Kidney tubule cell (primary cell): ENCODE measurements around the gene GOLGA3.
"Not testable (repeated sequence)": the region's sequence is repeated elsewhere in the genome, so short reads cannot be mapped to it uniquely, and the experiment has no call there.

ENCODE experiments used
- DNase-seq: peaks from one replicate; pipeline ENCODE4 v3.0.0-alpha.2; 2018; ENCODE audit warnings: low spot score

Gene GOLGA3

DNA sequence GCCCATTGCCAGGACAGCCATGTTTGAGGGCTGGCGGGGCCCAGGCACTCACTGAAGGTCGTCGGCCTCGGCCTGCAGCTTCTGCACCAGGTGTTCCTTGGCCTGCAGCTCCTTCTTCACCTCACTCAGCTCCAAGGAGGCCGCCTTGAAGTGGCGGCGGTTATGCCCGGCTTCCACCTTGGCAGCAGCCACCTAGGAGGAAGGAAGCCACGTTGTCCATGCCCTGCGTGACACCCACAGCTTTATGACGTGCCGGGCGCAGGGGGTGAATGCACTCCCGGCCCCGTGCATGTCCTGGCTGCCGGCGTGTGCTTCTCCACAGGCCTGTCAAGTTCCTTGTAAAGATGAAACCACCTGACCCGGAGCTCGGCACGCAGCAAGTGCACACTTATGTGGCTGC lies 51.1 kb downstream of the GOLGA3 start:
- DNase-seq, result no peak

GRCh38 chr12:132776816-132777568 lies 51.7 kb downstream of the GOLGA3 start:
- no peak for DNase-seq

GRCh38 chr12:132776230-132776625 lies 52.4 kb downstream of the GOLGA3 start:
- DNase-seq, result not testable (repeated sequence)

- DNase-seq, result no peak
Observed at GRCh38 chr12:132775502-132776229, 53.0 kb downstream of the GOLGA3 start.

DNA sequence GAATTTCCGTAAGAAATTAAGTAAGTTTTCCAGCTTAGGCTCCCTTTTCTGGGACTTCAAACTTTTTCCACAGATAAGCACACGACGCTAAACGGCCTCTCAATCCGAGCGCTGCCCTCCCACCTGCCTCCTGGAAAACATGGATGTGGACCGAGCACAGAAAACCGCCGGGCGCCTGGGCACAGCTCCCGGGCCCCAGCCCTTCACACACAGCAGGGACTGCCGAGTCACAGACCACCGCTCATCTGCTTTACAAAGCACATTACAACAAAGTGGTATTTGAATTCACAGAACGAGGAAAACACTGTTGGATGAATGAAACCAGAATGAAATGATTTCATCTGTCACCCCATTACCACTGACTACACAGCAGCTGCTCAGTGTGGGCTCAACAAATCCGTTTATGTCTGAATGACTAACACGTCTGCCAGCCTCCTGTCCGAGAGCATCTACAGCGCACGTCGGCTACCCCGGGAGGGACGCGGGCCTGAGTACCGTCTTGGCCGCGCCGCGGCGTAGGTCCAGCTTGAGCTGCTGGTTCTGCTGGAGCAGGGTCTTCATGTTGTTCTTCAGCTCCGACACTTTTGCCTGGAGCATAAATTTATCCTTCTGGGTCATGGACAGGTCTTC lies 53.9 kb downstream of the GOLGA3 start:
- no peak for DNase-seq

DNA sequence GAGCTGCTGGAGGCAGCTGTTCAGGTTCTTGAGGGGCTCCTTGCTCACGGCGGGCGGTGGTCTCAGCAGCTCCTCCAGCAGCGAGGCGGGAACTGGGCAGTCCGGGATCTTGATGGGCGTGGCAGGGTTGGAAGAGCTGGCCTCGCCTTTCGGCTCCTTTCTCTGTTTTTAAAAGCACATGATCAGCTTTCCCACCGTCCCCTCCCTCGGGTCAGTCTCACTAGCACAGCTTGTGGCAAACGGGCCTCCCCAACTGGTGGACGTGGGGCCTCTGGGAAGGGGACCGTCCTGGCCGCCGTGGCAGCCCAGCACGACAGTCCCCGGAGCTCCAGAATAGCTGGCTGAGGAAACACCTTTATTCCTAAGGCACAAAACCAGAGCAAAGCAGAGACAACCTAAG lies 54.5 kb downstream of the GOLGA3 start:
- DNase-seq, result no peak

DNA sequence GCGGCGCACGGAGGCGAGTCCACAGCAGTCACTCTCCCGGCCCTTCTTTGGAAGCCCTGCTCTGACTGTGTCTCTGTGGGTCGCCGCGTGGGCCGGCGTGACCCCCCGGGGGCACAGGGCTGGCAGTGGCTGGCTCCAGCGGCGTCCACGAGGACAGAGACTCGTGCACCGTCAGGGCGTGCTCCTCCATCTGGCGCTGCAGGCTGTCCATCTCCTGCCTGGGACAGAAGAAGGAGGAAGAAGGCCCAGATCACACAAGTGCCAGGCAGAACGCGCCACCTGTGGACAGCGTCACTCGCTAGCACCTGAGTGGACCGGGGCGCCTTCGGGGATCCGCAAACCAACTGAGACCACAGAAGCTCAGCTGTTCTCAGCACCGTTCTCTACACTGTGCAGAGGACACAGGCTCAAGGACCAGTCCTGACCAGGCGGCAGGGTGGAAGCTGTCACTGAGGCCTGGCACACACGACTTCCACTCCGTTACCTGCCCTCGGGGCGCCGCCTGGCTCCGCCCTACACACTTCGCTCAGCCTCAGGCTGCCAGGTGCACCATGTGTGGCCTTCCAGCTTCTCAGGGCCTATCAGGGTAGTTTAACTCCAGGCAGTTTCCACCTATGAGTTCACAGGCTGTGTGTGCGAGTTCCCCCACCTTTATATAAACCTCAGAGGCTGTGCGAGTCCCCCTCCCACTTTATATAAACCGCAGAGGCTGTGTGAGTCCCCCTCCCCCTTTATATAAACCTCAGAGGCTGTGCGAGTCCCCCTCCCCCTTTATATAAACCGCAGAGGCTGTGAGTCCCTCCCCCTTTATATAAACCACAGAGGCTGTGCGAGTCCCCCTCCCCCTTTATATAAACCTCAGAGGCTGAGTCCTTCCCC lies 55.4 kb downstream of the GOLGA3 start:
- no peak for DNase-seq

- no peak for DNase-seq
Observed at GRCh38 chr12:132772606-132773005, 56.1 kb downstream of the GOLGA3 start.

DNA sequence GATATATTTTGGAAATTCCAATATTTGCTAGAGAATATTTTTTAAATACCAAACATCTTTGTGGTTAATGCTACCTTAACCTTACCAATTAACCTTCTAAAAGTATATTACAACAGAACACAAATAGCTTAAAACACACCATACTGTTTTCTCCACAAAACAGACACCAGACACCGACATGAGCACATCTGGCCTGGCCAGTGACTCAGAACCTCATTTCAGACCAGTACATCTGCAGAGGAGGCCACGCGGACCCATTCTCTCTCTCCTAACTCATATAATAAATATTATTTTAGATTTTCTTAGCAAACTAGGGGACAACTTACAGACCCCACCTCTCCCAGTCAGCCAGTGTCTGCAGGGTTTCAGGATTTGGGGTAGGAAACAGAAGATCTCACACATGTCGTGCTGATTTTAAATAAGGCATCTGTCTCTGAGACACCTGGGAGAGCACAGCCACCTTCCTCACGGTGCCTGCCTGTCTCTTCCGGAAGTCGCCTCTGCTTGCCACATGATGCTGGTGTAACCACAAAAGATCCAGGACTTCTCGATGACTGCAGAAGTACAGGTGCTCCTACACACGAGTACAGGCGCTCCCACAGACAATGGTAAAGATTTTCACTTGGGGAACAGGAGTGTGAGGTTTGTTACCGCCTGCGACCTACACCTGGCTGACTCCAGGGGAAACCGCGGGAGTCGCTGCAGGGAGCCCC lies 57.4 kb downstream of the GOLGA3 start:
- no peak for DNase-seq

DNA sequence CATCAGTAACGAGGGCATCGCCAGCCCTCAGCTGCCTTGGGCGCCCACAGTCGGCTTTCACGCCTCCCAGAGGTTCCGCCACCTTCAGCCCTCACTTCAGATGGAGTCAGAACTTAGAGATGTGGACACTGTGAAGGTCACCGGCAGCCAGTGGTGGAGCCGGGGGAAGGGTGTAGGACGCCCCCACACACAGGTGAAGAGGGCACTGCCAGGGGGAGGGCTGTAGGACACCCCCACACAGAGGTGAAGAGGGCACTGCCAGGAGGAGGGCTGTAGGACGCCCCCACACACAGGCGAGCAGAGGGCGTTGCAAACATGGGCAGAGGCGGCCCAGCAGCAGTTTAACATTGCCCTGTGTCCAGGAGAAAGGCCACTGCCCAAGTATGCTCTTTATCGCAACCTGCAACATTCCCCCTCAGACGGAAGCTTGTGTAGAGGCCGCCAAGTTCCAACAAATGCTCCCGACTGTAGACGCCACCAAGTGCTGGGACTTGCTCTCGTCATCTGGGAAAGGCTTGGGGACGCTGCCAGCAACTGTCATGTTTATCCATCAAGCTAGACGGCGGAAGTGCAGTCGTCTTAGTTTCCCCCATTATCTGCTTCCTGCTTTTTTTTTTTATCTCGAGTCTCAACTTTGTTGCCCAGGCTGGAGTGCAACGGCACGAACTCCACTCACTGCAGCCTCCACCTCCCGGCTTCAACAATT lies 62.1 kb downstream of the GOLGA3 start:
- DNase-seq, result peak; percentile 20

GRCh38 chr12:132765361-132765760 lies 63.3 kb downstream of the GOLGA3 start:
- no peak for DNase-seq

- no peak for DNase-seq
Observed at GRCh38 chr12:132764231-132764630, 64.4 kb downstream of the GOLGA3 start.

GRCh38 chr12:132761921-132762583 lies 66.6 kb downstream of the GOLGA3 start:
- DNase-seq, result peak; percentile 91

- DNase-seq, result peak; percentile 65
Observed at GRCh38 chr12:132761032-132761920, 67.4 kb downstream of the GOLGA3 start, which contains the start of gene ANKLE2. Gene ANKLE2, minus strand, starts transcription at chr12:132761832. Its CDS starts 34 bp downstream, at chr12:132761798.

GRCh38 chr12:132759359-132759758 lies 69.3 kb downstream of the GOLGA3 start:
- no peak for DNase-seq

DNA sequence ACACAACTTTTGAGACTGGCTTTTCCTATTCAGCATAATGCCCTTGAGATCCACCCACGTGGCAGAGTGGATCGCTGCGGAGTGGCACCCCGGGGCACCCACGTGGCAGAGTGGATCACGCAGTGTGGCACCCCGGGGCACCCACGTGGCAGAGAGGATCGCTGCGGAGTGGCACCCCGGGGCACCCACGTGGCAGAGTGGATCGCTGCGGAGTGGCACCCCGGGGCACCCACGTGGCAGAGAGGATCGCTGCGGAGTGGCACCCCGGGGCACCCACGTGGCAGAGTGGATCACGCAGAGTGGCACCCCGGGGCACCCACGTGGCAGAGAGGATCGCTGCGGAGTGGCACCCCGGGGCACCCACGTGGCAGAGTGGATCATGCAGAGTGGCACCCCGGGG lies 69.8 kb downstream of the GOLGA3 start:
- not testable (repeated sequence) for DNase-seq

DNA sequence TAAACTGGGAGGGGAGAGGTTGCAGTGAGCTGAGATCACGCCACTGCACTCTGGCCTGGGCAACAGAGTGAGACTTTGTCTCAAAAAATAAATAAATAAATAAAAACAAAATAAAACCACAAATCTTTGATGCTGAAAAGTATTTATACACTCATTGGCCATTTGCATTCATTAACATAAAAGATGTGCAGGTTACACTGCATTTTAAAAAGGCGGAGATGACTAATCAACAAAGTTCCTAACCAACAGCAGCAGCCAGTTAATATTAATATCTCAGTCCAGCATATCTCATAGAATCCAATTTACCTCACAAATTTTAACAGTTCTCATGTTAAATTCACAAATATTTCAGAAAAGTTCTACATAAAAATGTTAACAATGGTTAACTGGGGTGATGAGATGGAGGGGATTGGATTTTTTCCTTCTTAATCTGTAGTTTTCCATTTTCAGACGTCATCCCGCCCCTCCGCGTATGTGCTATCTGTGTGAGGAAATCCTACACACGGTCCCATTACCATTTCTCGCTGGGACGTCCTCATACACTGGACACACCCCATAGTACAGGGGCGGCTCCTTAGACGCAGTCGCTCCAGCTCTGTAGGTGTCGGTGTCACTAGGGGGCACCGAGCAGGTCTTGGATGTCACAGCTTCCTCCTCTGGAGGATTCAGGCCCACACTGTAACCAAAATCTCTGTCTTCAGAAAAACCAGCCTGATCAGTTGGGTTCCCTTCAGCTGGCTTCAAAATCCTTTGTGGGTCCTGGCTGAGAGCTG lies 74.3 kb downstream of the GOLGA3 start:
- no peak for DNase-seq

DNA sequence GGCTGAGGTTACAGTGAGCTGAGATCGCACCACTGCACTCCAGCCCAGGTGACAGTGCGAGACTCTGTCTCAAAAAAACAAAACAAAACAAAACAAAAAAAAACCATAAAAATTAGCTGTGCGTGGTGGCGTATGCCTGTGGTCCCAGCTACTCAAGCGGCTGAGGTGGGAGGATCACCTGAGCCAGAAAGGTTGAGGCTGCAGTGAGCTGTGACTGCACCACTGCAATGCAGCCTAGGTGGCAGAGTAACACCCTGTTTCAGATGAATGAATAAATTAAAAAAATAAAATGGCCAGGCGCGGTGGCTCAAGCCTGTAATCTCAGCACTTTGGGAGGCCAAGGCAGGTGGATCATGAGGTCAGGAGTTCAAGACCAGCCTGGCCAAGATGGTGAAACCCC lies 75.0 kb downstream of the GOLGA3 start:
- peak; percentile 27 for DNase-seq
